Measurements from ENCODE around the gene RABEPK. TPM values are rescaled to one million over a fixed set of nuclear protein-coding genes. Genes with fewer than 3 reads are reported as not detected.

Gene RABEPK
- total RNA-seq, 2 experiments from 2014 or later: 14.6 to 17.2 TPM

Other genes starting within 250 kb of the RABEPK start
- 10 to 100 TPM; 11.2 to 12.5 TPM for gene SCAI, start 57.0 kb upstream of the RABEPK start, total RNA-seq
- gene PPP6C, start 10.7 kb upstream of the RABEPK start, total RNA-seq: 10 to 100 TPM; 50.3 to 54.3 TPM
- 100 to 1,000 TPM; 124 to 127 TPM for gene HSPA5, start 40.8 kb downstream of the RABEPK start, total RNA-seq
- 10 to 100 TPM; 49.7 to 53.6 TPM for gene GAPVD1, start 61.3 kb downstream of the RABEPK start, total RNA-seq